HG03432 (cell line): ENCODE measurements around the gene EEF1AKMT1.
"Not testable (repeated sequence)": the region's sequence is repeated elsewhere in the genome, so short reads cannot be mapped to it uniquely, and the experiment has no call there.

ENCODE experiments used
- ATAC-seq: cut with Tn5 transposase; IDR thresholded peaks from one replicate; pipeline ENCODE4 v1.9.1; 2021; ENCODE audit warnings: mild to moderate bottlenecking, moderate library complexity; ENCODE audit not compliant: unreplicated experiment

EEF1AKMT1 gene

DNA sequence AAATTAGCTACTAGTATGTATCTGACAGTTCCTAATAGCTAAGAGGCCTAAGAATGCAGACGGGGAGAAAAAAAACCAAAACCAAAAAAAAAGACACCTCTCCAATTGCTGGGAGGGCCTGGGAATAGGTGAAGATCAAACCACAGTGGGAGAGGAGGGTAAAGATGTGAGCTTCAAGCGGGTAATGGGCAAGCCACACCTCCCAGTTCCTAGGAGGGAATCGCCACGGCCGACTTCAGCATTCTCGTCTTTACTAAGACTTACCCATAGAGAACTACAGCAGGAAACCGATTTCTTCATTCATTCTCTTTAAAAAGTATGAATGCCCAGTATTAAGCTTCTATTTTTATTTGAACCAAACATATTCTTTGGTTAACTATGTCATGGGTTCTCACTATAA is 5.6 kb upstream of the EEF1AKMT1 start:
- ATAC-seq: no peak

DNA sequence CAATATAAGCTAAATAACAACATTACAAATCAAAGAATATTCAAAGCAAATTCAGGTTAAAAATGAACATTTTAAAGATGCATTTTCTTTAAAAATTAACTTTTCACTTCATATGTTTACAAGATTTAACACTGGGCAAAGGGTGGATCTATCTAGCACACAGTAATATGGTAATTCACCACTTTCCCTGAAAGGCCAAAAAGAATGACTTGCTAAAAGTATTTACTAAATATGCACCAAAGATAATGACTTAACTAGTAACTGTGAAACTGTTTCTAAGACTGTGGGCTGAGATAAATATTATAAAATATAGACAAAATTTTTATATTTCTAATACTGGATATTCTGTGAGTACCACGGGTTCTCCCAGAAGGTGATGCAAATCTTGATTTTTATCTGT is 4.5 kb upstream of the EEF1AKMT1 start:
- ATAC-seq: no peak

DNA sequence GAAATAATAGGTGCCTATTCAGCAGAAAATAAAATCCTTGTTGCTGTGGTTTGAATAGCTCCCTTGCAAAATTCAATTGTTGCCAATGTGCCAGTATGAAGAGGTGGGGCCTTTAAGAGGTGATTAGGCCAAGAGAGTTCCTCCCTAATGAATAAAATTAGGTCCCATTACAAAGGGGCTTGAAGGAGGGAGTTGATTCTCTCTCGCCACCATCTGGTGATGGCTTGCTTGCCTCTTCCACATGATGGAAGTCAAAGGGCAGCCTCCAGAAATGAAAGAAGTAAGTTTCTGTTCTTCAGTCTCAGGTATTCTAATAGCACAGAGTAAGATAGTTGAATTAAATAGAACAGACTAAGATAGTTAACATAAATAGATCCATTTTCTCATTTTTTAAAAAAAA is 3.0 kb upstream of the EEF1AKMT1 start:
- no peak for ATAC-seq

DNA sequence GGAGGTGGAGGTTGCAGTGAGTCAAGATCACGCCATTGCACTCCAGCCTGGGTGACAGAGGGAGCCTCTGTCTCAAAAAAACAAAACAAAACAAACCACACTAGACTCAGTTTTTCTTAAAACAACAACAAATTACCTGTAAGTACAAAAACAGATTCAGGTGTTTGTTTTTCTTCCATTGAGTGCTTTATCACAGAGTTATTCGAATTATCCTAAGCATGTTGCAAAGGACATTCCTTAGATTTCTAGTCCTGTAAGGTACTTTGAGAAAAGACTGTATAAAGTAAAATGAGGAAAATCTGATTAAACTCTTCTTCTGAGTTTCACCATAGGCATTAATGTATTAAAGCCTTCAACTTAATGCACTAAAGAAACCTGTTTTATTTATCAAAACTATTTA is 2.2 kb upstream of the EEF1AKMT1 start:
- no peak for ATAC-seq

DNA sequence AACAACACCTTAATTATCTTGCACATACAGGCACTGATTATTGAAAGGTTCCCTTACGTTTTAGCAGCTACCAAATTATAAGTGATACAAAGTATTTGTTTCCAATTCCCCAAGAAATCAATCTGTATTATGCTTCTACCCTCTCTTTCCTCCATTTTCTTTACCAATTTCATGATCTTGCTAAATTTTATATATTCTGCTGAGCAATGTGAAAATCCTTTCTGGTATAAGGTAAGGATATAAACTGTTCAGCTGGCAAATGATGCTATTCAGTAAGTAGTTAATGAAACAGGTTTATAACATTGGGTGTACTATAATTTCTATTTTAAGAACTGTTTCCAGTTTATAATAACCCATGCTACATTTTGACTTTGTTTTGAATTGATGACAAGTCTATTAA is 985 bp upstream of the EEF1AKMT1 start:
- ATAC-seq: no peak

GRCh38 chr13:20772401-20773131 is 1.2 kb downstream of the EEF1AKMT1 start:
- no peak for ATAC-seq

DNA sequence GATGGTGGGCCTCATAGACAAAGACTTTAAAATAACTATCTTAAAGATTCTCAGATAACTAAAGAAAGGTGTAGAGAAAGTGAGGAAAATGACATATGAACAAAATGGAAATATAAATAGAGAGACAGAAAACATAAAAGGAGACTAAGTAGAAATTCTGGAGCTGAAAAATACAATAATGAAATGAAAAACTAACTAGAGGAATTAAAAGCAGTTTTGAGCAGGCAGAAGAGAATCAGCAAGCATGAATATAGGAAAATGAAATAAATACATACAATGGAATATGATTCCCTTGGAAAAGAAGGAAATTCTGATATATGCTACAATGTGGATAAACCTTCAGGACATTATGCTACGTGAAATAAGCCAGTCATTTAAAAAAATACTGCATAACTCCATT is 3.9 kb downstream of the EEF1AKMT1 start:
- no peak for ATAC-seq

DNA sequence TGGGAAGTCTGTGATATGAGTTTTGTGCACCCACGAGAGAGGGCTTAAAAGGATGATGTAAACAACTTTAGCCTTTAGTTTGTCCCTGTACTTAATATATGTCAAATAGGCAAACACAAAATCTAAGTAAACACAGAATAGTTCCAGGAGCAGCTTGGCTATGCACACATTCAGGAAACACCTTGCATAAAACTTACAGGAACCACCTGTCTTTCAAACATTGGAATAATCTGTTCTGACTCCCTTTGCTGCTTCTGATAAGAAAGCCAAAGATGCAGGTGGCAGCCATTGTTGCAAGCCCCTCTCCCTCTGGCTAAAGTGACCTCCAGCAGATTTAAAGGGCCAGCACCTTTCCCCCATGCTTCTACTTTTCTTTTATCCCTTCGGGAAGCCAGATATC is 4.7 kb downstream of the EEF1AKMT1 start:
- no peak for ATAC-seq

GRCh38 chr13:20767309-20767943 is 6.3 kb downstream of the EEF1AKMT1 start:
- no peak for ATAC-seq

- ATAC-seq: no peak
Observed at GRCh38 chr13:20760872-20761271, 12.9 kb downstream of the EEF1AKMT1 start.

GRCh38 chr13:20754009-20754408 is 19.8 kb downstream of the EEF1AKMT1 start:
- ATAC-seq: no peak

DNA sequence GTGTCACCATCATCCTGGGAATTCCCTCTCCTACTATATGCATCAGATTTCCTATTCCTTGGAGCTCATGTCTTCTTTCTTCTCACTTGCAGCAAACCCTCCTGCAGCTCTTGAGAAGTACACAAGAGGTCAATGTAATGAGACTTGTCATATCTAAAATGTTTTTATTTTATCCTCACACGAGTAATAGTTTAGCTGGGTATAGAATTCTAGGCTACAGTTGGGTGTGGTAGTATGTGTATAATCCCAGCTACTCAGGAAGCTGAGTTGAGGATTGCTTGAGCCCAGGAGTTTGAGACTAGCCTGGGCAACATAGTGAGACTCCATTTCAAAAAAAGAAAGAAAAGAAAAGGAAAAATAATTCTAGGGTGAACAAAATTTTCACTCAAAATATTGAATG is 24.4 kb downstream of the EEF1AKMT1 start:
- no peak for ATAC-seq

DNA sequence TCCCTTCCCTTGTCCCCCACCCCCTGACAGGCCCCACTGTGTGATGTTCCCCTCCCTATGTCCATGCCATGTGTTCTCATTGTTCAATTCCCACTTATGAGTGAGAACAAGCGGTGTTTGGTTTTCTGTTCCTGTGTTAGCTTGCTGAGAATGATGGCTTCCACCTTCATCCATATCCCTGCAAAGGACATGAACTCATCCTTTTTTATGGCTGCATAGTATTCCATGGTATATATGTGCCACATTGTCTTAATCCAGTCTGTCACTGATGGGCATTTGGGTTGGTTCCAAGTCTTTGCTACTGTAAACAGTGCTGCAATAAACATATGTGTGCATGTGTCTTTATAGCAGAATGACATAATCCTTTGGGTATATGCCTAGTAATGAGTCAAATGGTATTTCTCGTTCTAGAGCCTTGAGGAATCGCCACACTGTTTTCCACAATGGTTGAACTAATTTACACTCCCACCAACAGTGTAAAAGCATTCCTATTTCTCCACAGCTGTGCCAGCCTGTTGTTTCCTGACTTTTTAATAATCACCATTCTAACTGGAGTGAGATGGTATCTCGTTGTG is 29.8 kb downstream of the EEF1AKMT1 start:
- not testable (repeated sequence) for ATAC-seq

DNA sequence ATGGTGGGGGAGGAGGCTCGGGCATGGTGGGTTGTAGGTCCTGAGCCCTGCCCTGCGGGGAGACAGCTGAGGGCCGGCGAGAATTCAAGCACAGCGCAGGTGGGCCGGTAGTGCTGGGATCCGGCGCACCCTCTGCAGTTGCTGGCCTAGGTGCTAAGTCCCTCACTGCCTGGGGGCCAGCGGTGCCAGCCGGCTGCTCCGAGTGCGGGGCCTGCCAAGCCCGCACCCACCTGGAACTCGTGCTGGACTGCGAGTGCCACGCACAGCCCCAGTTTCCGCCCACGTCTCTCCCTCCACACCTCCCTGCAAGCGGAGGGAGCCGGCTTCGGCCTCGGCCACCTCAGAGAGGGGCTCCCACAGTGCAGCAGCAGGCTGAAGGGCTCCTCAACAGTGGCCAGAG is 33.7 kb downstream of the EEF1AKMT1 start:
- ATAC-seq: no peak

DNA sequence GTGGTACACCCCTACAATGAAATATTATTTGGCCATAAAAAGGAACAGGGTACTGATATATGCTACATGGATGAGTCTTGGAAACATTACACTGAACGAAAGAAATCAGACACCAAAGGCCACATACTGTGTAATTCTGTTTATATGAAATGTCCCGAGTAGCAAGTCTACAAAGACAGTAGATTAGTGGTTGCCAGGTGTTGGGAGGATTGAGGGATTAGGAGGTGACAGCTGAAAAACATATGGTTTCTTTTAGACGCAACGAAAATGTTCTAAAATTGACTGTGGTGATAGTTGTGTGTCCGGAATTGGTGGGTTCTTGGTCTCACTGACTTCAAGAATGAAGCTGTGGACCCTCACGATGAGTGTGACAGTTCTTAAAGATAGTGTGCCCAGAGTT is 35.1 kb downstream of the EEF1AKMT1 start:
- no peak for ATAC-seq

DNA sequence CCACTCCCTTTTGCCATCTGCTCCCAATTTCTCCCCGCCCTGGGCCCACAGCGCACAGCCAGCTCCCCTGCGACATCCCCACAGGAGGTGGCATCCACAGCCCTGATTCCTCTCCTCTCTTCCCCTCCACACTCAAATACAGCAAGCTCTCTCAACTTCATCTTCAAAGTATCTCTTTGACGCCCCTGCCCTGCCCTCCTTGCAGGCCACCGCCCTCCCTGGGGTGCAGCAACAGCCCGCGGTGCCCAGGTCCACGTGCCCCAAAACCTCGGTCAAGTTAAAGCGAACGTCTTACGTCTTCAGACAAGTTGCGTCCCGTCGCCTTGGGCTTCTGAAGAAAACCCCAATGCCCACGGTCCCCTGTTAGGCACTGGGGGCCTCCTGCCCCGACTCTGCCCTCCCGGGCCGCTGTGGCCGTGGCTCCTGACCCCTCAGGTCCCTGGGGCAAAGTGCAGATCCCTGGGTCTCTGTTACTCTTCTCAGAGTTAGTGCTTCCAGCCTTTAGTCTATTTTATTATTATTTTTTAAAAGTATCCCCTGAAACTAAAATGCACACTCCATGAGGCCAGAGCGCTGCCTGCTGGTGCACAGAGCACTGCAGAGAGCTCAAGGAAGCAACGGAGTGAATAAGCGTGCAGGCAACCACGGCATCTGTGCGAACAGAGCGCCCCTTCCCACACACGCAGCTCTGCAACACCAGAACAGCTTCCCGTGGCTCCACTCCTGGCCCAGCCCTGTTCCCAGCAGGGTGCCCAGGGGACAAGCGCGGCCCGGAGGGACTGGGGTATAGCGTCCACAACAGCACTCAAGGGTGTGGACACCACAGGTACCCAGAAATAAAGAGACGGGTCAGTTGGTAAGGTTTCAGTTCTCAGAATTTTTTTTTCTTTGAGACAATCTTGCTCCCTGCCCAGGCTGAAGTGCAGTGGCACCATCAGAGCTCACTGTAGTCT is 43.9 kb downstream of the EEF1AKMT1 start:
- no peak for ATAC-seq

- no peak for ATAC-seq
Observed at GRCh38 chr13:20728579-20729311, 45.0 kb downstream of the EEF1AKMT1 start.

DNA sequence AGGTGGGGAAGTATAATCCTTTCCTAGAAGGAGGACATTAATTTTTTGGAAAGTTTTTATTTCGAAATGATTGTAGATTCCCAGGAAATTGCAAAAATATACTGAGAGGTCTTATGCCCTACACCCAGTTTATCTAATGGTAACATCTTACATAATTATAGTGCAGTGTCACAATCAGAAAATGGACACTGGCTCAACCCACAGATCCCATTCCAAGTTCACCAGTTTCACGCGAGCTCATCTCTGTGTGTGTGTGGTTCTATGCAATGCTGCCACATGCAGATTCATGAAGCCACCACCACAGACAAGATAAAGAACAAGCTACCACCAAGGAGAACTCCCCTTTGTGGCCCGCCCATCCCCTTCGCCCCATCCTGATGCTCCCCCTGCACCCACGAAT is 45.9 kb downstream of the EEF1AKMT1 start:
- no peak for ATAC-seq

DNA sequence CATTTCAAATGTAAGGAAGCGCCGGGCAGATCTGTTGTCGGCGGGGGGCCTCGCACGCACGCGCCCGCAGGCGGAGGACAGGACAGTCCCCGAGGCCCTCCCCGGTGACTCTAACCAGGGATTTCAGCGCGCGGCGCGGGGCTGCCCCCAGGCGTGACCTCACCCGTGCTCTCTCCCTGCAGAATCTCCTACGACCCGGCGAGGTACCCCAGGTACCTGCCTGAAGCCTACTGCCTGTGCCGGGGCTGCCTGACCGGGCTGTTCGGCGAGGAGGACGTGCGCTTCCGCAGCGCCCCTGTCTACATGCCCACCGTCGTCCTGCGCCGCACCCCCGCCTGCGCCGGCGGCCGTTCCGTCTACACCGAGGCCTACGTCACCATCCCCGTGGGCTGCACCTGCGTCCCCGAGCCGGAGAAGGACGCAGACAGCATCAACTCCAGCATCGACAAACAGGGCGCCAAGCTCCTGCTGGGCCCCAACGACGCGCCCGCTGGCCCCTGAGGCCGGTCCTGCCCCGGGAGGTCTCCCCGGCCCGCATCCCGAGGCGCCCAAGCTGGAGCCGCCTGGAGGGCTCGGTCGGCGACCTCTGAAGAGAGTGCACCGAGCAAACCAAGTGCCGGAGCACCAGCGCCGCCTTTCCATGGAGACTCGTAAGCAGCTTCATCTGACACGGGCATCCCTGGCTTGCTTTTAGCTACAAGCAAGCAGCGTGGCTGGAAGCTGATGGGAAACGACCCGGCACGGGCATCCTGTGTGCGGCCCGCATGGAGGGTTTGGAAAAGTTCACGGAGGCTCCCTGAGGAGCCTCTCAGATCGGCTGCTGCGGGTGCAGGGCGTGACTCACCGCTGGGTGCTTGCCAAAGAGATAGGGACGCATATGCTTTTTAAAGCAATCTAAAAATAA is 52.1 kb downstream of the EEF1AKMT1 start:
- peak; percentile 48 for ATAC-seq

- no peak for ATAC-seq
Observed at GRCh38 chr13:20721058-20721453, 52.7 kb downstream of the EEF1AKMT1 start.
